ENCODE results near the gene CTRB1.

Gene CTRB1

GRCh38 chr16:75218256-75219076 is at the start of gene CTRB1:
TSS of gene CTRB1 (plus strand) at chr16:75218988. CDS start at chr16:75219008, 20 bp downstream.
- DNase-seq = no peak

DNA sequence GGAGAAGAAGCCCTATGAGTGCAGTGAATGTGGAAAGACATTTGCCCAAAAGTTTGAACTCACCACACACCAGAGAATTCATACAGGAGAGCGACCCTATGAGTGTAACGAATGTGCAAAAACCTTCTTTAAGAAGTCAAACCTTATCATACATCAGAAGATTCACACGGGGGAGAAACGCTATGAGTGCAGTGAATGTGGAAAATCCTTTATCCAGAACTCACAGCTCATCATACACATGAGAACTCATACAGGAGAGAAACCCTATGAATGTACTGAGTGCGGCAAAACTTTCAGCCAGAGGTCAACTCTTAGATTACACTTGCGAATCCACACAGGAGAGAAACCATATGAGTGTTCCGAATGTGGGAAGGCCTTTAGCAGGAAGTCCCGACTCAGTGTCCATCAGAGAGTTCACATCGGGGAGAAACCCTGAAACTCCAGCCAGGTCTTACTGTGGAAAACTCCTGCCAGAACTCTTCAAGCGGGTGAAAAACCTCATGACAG is 48.8 kb upstream of the CTRB1 start:
- no peak for DNase-seq

DNA sequence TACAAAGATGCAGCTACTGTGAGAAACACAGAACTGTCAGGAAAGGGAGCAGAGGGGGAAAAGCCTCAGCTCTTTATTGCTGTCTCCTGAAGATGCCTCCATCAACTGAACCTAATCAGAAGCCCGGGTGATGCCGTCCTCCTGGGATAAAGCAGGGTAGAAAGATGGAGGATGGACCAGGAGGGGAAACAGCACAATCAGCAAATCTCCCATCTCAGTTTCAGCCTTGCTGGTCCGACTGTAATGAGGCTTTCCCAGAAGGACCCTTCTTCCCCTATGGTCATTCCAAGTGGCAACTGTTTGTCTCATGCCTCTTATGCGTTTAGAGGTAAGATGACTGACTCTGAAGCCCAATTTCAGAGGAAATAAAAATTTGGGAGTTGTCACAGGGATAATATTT is 46.2 kb upstream of the CTRB1 start:
- no peak for DNase-seq

DNA sequence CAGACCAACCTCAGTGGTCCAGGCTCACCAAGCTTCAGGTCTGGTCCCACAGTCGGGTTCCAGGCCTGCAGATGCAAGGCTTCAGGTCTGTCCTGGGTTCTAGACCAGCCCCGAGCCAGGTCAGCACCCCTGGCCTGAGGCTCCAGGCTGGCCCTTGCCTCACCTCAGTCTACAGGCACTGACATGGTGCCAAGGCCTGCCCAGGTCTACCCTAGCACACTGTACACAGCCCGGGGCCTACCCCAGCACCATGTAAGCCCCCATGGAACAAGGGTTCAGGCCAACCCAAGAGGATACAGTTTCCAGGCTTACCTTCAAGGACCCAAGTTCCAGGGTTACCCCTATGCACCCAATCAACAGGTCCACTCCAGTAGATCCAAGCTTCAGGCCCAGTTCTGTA is 43.7 kb upstream of the CTRB1 start:
- no peak for DNase-seq

DNA sequence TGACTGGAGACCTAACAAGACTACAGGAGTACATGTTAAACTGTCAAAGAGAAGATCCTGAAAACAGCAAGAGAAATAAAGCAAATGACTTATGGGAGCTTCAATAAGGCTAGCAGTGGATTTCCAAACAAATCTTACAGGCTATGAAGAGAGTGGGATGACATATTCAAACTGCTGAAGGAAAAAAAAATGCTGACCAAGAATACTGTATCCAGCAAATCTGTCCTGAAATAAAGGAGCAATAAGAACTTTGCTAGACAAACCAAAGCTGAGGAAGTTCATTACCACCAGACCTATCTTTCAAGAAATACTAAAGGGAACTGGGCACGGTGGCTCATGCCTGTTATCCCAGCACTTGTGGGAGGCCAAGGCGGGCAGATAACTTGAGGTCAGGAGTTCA is 41.9 kb upstream of the CTRB1 start:
- DNase-seq = no peak

GRCh38 chr16:75179208-75179607 is 39.6 kb upstream of the CTRB1 start:
- no peak for DNase-seq

DNA sequence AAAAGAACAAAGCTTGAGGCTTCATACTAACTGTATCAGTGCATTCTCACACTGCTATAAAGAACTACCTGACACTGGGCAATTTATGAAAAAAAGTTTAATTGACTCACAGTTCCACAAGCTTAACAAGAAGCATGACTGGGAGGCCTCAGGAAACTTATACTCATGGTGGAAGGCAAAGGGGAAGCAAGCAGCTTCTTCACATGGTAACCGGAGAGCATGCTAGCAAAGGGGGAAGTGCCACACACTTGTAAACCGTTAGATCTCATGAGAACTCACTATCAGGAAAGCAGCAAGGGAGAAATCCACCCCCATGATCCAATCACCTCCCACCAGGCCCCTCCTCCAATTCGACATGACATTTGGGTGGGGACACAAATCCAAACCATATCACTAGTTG is 37.2 kb upstream of the CTRB1 start:
- no peak for DNase-seq

DNA sequence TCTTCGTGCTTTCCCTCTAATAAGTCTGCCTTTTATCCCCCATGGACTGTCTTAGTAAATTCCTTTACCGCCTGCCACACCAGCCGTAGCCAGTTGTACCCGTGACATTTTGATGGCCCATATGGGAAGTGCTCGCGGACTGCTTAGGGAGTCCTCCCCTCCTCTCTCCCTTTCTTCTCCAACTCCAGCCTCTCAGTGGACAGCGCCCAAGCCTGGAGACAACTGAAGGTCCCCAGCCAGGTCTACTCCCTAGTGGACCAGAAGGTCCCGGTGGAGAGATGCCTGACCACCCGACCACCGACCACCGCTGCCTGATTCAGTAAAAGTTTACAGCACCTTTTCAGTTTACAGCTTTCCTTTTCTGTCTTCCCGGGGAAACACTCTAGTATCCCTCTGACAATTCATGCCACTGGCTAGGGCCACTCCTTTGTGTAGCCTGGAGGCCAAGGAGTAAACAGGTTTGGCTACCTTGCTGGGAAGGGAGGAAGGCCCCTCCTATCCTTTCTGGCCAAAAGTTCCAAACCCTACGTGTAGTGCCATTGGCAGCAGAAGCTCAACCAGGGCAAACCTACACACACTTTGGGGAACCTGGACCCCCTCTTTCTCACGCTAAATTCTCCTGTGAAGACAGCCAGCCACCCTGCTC is 29.8 kb upstream of the CTRB1 start:
- no peak for DNase-seq

DNA sequence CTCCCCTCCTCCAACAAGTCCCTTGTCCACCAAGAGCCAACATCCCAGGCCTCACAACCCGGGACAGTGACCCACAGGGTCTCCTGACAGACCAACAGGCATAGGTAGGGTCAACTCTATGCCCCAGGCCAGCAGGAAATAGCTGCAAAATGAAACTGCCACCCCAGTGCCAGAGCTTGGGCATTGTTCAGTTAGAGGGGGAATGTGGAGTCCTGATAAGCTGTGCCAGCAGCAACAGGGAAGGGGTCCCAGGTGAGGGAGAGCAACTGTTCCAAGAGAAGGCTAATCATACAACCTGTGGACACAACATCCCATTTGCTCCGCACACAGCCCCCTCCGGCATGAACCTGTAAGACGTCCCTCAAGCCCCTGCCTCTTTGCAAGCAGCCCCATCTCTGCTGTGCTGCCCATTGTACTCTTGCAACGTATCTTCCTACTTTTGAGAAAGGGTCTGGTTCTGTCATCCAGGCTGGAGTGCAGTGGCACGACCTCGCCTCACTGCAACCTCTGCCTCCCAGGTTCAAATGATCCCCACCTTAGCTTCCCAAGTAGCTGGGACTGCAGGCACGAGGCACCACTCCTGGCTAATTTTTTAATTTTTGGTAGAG is 29.0 kb upstream of the CTRB1 start:
- DNase-seq = no peak

GRCh38 chr16:75192606-75193264 is 26.1 kb upstream of the CTRB1 start:
- no peak for DNase-seq

GRCh38 chr16:75193265-75193650 is 25.5 kb upstream of the CTRB1 start:
- no peak for DNase-seq

DNA sequence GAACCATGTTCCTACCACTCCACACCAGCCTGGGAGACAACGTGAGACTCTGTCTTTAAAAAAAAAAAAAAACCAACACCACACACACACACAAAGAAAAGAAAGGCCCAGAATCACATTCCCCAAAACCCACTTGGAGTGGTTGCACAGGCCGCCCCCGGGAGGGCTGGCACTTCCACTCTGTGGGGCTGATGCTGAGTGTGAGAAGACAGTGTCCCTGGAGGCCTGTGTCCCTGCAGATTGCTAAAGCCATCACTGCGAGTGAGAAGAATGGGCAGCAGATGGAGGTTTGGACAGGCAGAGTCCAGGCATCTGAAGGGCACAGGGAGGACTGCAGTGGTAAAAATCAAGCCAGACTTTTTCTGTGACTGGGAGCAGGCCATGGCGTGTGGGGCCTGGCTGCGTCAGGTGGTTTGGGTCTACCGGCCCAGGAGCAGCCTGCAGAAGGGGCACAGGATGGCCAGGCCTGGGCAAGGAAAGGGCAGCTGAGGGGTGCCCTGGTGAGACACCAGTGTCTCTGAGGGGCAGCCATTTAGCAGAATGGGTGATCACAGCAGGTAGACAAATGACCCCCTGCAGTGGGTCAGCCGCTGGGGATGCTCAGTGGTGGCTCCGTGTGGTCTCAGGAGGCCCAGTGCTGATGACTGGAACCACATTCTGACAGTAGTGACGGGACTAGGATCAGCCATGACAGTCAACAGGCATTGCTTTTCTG is 24.9 kb upstream of the CTRB1 start:
- DNase-seq = no peak

- DNase-seq = no peak
Observed at GRCh38 chr16:75195811-75196790, 22.7 kb upstream of the CTRB1 start.

DNA sequence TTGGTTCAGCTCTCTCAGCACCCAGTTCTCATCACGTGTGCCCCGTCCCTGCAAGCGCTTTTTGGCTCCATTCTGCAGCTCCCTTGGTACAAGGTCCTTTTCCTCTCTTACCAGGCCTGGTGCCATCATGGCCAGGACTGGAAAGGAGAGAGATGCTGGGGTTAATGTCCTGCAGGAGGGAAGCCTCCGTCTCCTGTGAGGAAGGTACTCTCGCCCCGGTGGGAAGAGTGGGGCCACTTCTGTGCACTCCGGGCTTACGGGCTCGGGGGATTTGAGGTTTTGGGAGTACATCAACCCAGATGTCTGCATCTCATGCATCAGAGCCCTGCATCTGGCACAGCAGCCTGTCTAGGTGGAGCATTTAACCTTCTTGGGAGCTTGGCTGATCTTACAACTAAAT is 22.0 kb upstream of the CTRB1 start:
- DNase-seq = no peak

DNA sequence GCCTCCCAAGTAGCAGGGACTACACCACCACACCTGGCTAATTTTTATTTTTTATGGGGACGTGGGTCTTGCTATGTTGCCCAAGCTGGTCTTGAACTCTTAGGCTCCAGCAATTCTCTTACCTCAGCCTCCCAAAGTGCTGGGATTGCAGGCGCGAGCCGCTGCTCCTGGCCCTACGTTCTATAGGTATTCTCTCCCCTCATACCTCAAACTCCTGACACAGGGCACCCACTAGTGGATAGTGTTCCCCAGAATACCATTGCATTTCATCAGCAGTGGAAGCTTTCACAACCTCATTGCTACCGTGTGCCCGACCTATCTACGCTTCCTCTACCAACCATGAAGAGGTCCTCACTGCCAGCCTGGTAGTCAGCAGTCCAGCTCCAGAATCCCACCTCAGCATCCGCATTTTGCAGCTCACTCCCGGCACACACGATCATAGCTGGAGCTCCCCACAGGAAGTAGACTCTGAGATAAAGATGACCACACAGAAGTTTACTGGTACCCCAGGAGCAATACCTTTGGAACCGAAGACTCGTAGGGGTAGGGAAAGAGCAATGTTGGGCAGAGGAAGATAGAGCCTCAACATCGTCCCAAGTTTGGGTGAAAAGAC is 21.2 kb upstream of the CTRB1 start:
- DNase-seq = no peak

DNA sequence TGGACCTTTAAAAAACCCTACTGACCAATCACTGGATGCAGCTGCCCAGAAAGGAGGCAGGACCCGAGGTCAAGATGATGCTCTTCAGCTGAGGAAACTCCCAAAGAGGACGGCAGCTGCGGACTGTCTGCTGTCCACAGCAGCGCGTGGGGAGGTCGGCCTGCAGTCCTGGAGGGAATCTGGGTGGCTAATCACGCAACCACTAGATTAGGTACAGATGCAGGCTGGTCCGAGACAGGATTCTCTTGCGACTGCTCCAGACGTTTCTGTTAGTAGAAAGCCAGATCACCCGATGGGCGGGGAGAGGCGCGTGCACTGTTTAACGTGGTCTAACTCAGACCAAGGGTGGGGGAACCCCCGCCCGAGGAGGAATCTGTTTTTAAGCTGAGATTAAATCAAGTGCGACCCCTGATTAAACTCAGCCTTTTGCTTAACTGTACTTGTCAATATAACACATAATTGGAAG is 20.6 kb upstream of the CTRB1 start:
- no peak for DNase-seq

- DNase-seq = no peak
Observed at GRCh38 chr16:75202069-75202590, 16.7 kb upstream of the CTRB1 start.

- no peak for DNase-seq
Observed at GRCh38 chr16:75203096-75203495, 15.7 kb upstream of the CTRB1 start.

- DNase-seq = no peak
Observed at GRCh38 chr16:75203667-75204409, 14.9 kb upstream of the CTRB1 start.

DNA sequence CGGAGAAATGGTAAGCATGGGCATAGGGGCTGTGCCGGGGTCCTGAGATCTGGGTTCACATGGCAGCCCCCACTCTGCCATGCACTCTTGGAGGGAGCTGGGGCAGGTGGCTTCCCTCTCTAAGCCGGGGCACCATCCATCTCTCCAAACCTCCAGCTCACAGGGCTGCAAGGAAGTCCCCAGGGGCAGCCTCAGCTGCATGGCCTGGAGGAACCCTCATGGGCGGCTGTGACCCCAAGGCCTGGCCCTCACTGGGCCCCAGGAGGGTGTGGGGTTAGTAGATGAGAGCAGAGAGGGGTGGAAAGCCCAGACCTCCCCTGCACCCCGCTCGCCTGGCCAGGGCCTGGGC is 14.4 kb upstream of the CTRB1 start:
- no peak for DNase-seq

All from NCI-H1105 treated with DMSO at 0.1 percent for 48 hours (cell line).